Testis (tissue), 3 donors: ENCODE measurements around the gene HMMR. TPM values are rescaled to one million over a fixed set of nuclear protein-coding genes. Genes with fewer than 3 reads are reported as not detected.

ENCODE experiments used
- DNase-seq: peaks from one replicate; pipeline ENCODE4 v3.0.0-alpha.2; 2019
- H3K27ac ChIP-seq, 2 donors: fragments of 200-600 bp; sonication (generic); one replicate each; pipeline ENCODE4 v1.5.1; 2019
- H3K27me3 ChIP-seq: fragments of 200-600 bp; sonication (generic); one replicate; pipeline ENCODE4 v1.5.1; 2019
- H3K36me3 ChIP-seq: fragments of 200-600 bp; sonication (generic); one replicate; pipeline ENCODE4 v1.5.1; 2017; ENCODE audit warnings: low read depth; ENCODE audit errors: missing control alignments
- H3K4me1 ChIP-seq: fragments of 200-600 bp; sonication (generic); one replicate; pipeline ENCODE4 v1.5.1; 2019
- H3K4me3 ChIP-seq, 2 donors: fragments of 200-600 bp; sonication (generic); one replicate each; pipeline ENCODE4 v1.5.1; 2017 to 2019
- H3K9me3 ChIP-seq: fragments of 200-600 bp; sonication (generic); one replicate; pipeline ENCODE4 v1.5.1; 2017
- CTCF ChIP-seq, 3 experiments: fragments of 450-650 bp in 2 of 3; fragments of 200-600 bp in 1 of 3; sonication (generic) in 1 of 3; IDR thresholded peaks; one replicate each; pipeline ENCODE4 v1.5.1; 2016 to 2019; ENCODE audit warnings: antibody characterized with exemption in 3 of 3, mild to moderate bottlenecking in 2 of 3, moderate library complexity in 1 of 3
- POLR2A ChIP-seq: fragments of 450-650 bp; IDR thresholded peaks from one replicate; pipeline ENCODE4 v1.6.1; 2017; ENCODE audit warnings: antibody characterized with exemption, mild to moderate bottlenecking, moderate library complexity
- WGBS, 2 donors: methylation state at CpG; one replicate each; pipeline ENCODE4 v1.1.5; 2018; 5-methylcytosine and 5-hydroxymethylcytosine counted together
- intact Hi-C: fragments of 100-400 bp; cut with DNase I; formaldehyde crosslinking; loops from one replicate; pipeline ENCODE4 v1.15.1; 2023; ENCODE audit warnings: low total_unique reads
- polyA plus RNA-seq: library from polyadenylated mRNA; stranded (reverse); fragments of 350-450 nt; fragmentation: Illumina TruSeq; extraction: RNeasy Lipid Tissue Mini Kit (QIAGEN cat#74804); gene quantifications from one replicate; pipeline ENCODE4 v1.2.3, GENCODE V29; 2014; ENCODE audit warnings: low read depth, low replicate concordance; ENCODE audit not compliant: insufficient read depth
- total RNA-seq, 2 donors: library from RNA; depleted of rRNA; stranded (reverse); fragments of >200 nt; gene quantifications; one replicate each; pipeline ENCODE4 v1.2.3, GENCODE V29; 2016

HMMR gene
- total and polyA plus RNA-seq, 3 donors from 2014 or later: 11.5 to 20.9 (median 14.5) TPM

- no peak for DNase-seq
- Histone ChIP-seq H3K4me3 (no peak overlapping the region), H3K36me3 (no peaks in the 10 kb centered on the region), H3K9me3 (no peaks in the 10 kb centered on the region), H3K27ac (no peak overlapping the region), H3K27me3 (no peaks in the 10 kb centered on the region), H3K4me1 (no peaks in the 10 kb centered on the region)
- no peak for TF ChIP-seq CTCF (IDR thresholded peaks at IDR 0.05)
- no peak for TF ChIP-seq POLR2A
- intact Hi-C loops: no loop called here
- WGBS, 2 donors: 67 to 86% methylated on average over 6 of the region's 6 CpGs
These were observed 15.1 kb upstream of the HMMR start for GRCh38 chr5:163445345-163445744.

GRCh38 chr5:163447191-163447590 lies 13.2 kb upstream of the HMMR start:
- intact Hi-C loops: no loop called here
- Histone ChIP-seq H3K27ac (no peak overlapping the region), H3K27me3 (no peaks in the 10 kb centered on the region), H3K4me3 (no peak overlapping the region), H3K36me3 (no peaks in the 10 kb centered on the region), H3K4me1 (no peaks in the 10 kb centered on the region), H3K9me3 (no peaks in the 10 kb centered on the region)
- no peak for TF ChIP-seq POLR2A
- no peak for TF ChIP-seq CTCF (IDR thresholded peaks at IDR 0.05)
- no peak for DNase-seq

GRCh38 chr5:163447875-163448274 lies 12.6 kb upstream of the HMMR start:
- Histone ChIP-seq H3K4me3 (no peak overlapping the region), H3K9me3 (no peaks in the 10 kb centered on the region), H3K27me3 (no peaks in the 10 kb centered on the region), H3K36me3 (no peaks in the 10 kb centered on the region), H3K4me1 (no peaks in the 10 kb centered on the region), H3K27ac (no peak overlapping the region)
- WGBS, 2 donors: 78 to 84% methylated on average over 3 of the region's 3 CpGs
- DNase-seq: no peak
- TF ChIP-seq POLR2A (no peak), CTCF (IDR thresholded peaks at IDR 0.05) (no peak)
- intact Hi-C loops: no loop called here

DNA sequence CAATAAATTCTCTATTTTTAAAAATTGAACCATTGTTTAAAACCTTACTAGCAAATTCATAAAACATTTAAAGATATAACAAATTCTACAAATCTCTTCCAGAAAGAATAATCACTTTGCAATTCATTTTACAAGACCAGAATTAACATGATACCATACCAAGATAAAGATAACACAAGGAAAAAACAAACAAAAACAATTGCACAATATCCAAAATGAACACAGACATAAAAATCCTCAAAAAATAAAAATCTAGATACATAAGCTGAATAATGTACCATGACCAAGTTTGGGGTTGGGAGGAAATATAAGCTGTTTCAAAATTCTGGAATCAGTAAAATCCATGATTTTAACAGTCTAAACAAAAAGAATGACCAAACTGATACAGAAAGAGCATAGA lies 11.9 kb upstream of the HMMR start:
- TF ChIP-seq POLR2A (no peak), CTCF (IDR thresholded peaks at IDR 0.05) (no peak)
- Histone ChIP-seq H3K27ac (no peak overlapping the region), H3K4me1 (no peaks in the 10 kb centered on the region), H3K4me3 (no peak overlapping the region), H3K27me3 (no peaks in the 10 kb centered on the region), H3K9me3 (no peaks in the 10 kb centered on the region), H3K36me3 (no peaks in the 10 kb centered on the region)
- DNase-seq: no peak
- intact Hi-C loops: no loop called here

DNA sequence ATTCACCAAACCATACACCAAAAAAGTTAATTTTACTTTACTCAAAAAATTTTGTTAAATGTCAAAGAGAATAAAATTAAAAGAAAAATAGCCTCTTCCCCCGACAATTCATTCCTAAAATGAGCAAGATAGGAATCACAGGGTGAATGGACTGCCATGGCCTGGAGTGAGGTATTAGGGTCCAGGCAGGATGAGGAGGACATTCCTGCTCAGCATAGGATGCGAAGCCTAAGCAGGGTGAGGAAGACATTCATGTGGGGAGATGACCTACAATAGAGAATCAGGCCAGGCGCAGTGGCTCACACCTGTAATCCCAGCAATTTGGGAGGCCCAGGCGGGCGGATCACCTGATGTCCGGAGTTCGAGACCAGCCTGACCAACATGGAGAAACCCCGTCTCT lies 8.9 kb upstream of the HMMR start:
- no peaks in the 10 kb centered on the region for H3K4me1 ChIP-seq
- WGBS, 2 donors: 94 to 98% methylated on average over 8 of the region's 8 CpGs
- TF ChIP-seq POLR2A (no peak), CTCF (IDR thresholded peaks at IDR 0.05) (no peak)
- DNase-seq: no peak
- no peaks in the 10 kb centered on the region for H3K9me3 ChIP-seq
- H3K36me3 ChIP-seq: no peaks in the 10 kb centered on the region
- no peaks in the 10 kb centered on the region for H3K27me3 ChIP-seq
- no peak overlapping the region for H3K4me3 ChIP-seq
- intact Hi-C loops: loop anchor here (10.0 kb wide), 1 partner anchor 53 kb away; the partner anchor contains the start of gene MAT2B
- no peak overlapping the region for H3K27ac ChIP-seq
